NCI-H2081 (cell line): ENCODE measurements around the gene CRHR1.
A peak's percentile ranks its signal among the peaks of the same experiment; 100 is the strongest.

Experiments
- DNase-seq, 2 experiments: peaks; one replicate each; lab custom pipeline; 2025; lab: John Stamatoyannopoulos, UW

Gene CRHR1

DNA sequence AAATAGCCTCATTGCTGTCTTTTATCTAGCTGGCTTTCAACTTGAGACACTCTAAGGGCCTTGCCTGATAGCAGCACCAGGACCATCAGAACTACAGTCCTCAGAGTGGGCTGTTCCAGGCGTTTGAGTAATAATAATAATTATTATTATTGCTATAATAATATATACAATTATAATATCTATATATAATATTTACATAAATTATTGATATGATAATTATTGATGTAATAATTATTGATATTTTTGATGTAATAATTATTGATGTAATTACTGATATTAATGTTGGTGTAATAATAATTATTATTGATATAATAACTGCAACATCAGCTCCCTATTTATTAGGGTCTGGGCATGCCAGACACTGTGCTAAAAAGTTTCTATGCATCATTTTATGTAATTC, 25.6 kb upstream of the CRHR1 start:
- no peak for DNase-seq

DNA sequence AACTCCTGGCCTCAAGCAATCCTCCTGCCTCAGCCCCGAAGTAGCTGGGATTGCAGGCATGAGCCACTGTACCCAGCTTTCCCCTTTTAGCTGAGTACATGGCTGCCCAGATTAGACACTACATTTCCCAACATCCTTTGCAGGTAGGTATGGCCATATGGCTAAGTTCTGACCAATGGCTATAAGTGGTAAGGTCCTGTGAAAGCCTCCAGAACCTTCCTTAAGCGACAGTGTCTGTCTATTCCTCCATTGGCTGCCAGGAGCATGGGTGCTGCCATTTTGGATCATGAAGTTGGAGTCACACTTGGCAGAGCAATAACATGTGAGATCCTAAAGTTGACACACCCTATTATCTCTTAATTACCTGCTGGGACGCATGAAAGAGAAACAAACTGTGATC, 24.4 kb upstream of the CRHR1 start:
- DNase-seq = no peak

DNA sequence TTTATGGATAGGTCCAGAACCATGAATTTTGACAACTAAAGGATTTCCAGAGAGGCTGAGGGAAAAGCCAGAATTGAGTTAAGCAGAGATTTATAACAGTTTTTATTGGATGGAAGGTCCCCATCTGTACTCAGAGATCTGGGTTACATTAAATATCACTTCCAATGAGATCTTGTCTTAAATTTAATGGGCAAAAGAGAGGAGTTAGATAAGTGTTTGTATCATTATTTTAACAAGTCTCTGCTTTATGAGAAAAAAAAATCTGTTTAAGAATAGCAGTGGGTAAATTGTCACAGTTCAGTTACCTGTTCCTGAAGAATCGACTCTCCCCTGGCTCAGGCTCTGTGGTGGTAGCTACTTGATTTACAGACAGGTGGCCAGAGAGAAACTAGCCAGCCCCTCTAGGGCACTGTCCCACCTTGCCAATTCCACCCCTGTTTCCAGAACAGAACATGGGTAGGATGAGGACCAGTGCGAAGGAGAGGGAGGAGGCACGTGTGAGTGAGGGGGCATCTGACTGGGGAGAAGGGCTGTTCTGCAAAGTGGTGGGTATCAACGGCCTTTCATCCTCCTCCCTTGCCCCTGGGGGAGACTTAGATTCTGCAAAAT, 22.1 kb upstream of the CRHR1 start:
- no peak for DNase-seq

DNA sequence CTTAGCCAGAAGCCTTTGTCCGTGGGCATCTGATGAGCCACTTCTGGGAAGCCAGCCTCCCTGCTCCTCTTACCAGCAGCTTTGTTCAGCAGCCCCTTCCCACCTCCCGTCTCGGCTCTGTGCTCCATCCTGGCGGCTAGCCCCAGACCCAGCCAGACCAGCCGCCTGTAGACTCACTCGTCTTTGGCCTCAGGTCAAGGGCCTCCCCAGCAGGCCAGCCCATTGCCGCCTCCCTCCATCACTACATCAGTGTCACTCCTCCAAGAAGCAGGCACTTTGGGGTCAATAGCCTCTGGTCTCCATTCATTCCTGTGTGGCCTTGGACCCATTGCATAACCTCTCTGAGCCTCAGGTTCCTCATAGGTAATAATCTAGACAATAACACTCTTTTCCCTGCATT, 20.9 kb upstream of the CRHR1 start:
- no peak for DNase-seq

DNA sequence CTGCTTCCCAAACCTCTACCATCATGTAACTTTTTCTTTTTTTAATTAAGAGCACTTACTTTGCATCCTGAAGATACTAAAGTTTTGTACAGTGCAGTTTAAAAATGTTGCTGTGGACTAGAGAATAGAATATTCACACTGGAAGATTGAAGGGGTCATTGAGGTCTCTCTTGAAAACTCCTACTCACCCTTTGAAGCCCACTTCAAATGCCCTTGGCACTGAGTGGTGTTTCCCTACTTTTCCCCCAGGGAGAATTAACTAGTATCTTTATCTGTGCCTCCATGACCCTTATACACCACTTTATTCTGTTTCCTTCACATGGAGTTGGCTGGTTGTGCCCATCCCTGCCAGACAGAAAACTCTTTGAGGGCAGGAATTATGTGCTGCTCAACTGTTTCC, 19.6 kb upstream of the CRHR1 start:
- no peak for DNase-seq

DNA sequence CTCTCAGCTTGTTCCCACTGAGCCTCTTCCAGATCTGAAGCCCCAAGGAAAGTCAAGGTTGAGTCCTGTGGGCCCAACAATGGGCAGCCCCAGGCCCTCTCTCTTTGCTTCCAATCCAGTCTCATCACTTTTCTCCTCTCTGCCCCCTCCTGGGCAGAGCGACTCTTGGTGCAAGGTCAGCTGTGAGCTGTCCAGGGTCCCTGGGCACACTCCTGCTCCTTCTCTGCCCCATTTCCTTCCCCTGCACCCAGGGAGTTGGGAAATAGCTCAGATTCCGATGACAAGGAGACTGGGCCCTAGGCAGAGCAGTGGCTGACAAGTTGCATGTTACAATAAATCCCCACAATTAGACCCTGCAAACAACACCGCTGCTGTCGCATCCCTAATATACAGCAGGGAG, 16.1 kb upstream of the CRHR1 start:
- no peak for DNase-seq

DNA sequence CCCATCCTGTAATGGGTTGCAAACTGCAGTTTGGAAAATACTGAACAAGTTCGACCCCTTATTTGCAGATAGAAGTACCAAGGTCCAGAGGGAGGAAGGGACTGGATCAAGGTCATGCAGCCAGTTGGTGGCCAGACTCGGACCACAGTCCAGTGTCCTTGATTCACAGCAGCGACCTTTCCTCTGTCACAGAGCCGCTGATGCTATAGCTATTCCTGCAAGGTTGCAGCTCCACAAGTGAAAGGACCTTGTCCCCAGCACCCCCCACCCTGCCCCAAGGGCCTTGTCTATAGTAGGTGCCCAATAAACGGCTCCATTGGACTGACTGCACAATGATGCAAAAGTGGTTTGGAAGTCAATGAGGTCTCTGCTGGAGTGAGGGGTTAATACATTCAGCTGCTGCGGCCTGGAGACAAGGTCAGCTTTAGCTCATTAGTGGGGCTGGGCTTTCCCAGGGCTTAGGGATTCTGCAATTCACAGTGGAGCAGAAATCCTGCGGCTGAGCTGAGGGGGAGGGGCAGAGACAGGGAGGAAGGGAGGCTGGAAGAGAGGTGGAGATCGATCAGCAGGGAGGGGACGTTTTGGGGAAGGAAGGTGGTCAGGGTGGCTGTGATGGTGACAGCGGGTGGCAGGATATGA, 13.4 kb upstream of the CRHR1 start:
- DNase-seq = no peak

DNA sequence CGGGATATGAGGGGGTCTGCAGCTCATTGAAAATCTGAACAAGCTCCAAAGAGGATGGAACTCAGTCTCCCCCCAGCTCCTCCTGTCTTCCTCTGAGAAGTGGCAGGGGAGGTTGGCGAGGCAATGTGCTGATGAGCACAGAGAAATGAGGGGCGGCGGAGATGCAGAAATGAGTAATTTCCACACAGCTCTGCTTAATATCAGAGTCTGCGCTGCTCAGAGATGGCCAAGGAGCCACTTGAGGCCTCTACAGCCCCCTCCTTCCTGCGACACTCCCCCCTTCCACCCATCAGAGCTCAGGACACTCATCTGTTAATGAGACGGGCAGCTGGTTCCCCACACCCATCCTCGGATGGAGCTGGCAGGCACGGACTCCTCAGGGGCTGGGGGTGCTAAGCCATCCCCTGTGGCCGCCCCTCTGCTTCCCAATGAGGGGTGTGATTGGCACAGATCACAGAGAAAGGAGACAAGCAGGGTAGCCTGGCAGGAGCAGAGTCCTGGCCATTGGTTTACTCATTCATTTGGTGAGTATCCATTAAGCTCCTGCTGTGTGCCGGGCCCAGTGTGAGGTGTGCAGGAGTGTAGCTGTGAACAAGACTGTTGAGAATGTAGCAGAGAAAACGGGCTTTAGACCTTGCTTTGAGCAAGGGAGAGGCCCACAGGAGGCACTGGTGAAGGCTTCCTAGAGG, 12.7 kb upstream of the CRHR1 start:
- DNase-seq = no peak

DNA sequence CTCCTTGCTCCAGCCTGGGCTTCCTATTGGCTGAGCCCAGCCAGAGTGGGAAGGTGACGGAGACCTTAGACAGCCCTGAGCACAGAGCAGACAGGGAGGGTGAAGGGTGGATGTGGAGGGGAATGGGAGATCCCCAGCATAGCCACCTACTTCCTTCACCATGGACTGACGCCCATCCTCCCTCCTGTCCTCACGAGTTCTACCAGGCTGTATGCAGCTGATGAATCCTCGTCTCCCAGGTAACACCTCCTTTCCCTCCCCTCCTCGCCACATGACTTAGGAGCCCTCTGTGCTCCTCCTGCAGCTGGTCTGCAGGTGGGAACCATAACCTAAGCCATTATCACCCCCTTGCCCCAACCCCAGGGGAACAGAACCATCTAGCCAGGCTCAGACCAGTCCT, 9.0 kb upstream of the CRHR1 start:
- DNase-seq = peak; percentile 66 to 79

DNA sequence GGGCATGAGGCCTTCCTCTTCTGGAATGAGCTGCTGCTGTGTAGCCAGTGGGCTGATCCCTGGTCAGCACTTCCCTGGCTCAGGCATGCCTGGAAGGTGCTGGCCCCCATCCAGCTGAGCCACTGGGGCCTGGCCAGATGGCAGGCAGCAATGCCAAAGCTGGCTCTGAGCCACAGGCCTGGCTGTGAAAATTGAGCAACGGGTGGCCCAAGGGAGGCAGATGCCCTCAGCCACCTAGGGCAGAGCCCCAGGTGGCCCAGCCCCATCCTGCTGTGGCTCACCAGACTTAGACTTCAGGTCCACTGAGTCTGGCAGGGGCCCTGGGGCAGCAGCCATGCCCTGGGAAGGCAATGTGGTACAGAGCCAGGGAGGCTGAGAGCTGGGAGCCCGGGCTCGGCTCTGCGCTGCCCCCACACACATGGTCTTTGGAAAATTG, 8.5 kb upstream of the CRHR1 start:
- DNase-seq = peak; percentile 74 to 84

DNA sequence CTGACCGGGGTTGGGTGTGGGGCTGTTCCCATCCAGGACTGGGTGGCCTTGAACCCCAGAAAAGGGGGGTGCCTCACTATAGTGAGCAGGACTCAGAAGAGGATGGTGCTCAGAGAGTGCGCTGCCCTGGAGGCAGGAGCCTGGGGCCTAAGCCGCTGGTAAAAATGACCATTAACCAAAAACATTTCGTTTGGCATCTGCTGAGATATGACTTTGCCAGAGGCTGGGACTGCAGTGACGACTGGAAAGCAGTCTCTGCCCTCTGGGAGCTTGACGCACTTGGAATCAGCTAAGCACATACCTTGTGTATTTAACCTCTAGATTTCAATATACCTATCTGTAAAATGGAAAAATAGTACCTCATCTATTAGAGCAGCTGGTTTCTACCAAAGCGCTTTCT, 7.2 kb upstream of the CRHR1 start:
- DNase-seq = no peak

DNA sequence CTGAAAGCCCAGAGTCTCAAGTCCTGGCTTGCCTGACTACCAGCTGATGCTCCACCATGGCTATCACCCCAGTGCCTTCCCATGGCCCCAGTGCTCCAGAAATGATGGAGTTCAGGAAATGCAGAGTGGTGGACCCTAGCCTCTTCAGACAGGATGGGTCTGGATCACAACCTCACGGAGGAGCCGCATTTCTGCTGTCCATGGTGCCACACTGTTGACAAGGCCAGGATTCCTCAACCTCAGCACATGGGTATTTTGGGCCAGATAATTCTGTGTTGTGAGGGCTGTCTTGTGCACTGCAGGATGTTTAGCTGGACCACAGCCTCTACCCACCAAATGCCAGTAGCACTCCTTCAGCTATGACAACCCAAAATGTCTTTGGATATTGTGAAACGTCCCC, 6.7 kb upstream of the CRHR1 start:
- DNase-seq = no peak

DNA sequence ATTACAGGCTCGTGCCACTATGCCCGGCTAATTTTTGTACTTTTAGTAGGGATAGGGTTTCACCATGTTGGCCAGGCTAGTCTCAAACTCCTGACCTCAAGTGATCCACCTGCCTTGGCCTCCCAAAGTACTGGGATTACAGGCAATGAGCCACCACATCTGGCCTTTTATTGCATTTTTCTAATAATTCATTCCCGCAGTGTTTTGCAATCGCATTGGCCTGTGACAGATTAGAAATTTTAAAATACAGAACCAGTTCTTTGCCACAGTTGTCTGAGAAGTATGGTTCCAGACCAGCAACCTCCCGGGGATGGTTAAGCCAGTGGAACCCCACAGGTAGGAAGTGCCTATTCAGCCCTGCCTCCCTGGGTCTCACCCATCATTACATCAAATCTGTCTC, 3.2 kb upstream of the CRHR1 start:
- DNase-seq = no peak

DNA sequence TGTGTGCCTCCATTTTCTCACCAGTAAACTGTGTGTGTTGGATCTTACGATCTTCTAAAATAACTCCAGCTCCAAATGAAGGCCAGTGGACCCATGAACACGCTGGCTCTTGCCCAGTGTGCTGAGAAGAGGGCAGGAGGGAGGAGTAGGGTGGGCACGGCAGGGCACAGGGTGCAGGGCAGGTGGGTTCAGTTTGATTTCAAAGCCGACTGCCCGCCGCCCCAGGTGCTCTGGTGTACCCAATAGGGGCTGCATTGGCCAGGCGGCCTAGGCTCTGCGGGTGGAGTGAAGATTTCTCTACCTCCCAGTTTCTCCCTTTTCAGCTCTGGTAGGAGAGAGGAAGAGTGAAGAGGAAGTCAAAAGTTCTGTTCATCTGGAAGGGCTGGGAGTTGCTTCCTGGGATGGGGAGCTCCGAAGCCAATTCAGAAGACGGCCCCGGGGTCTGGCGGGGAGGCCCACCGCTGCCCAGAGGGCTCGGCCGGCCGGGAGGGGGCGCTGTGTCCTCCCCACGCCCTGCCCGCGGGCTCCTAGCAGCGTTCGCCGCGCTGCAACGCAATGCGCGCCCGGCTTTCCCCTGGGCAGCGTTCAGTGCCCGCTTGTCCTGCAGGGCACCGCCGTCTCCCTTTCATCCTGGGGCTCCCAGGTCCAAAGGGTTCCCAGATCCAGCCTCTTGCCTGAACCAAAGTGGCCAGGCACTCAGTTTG, 1.1 kb upstream of the CRHR1 start:
- DNase-seq = peak; percentile 23 to 29

DNA sequence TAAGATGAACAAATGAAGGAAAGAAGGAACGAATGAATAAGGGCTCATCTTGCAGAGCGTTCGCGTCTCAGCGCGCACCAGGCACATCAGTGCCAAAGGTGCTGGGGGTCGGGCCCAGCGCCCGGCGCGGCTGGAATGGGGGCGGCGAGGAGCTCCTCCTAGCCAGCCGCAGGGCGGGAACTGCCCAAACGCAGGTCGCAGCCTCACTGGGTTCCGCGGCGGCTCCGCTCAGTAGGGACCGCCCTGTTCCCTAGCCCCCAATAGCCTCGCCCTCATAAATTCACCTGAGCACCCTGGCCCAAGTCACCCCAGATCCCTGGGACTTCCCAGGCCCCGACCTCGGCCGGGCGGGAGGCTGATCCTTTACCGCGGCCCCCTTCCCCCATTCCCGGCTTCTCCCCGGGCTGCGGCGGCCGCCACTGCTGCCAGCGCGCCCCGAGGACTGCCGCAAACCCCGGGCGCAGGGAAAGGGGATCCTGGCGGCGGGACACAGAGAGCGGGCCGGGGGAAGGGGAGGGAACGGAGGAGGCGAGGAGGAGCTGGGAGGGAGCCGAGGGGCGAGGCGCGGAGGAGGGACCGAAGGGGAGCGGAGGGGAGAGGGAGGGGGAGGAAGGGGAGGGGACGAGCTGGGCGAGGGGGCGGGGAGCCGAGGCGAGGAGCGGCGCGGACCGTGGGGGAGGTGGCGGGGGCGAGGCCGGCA, 377 bp upstream of the CRHR1 start:
- peak in 1 of 2 experiments; percentile 30 for DNase-seq

DNA sequence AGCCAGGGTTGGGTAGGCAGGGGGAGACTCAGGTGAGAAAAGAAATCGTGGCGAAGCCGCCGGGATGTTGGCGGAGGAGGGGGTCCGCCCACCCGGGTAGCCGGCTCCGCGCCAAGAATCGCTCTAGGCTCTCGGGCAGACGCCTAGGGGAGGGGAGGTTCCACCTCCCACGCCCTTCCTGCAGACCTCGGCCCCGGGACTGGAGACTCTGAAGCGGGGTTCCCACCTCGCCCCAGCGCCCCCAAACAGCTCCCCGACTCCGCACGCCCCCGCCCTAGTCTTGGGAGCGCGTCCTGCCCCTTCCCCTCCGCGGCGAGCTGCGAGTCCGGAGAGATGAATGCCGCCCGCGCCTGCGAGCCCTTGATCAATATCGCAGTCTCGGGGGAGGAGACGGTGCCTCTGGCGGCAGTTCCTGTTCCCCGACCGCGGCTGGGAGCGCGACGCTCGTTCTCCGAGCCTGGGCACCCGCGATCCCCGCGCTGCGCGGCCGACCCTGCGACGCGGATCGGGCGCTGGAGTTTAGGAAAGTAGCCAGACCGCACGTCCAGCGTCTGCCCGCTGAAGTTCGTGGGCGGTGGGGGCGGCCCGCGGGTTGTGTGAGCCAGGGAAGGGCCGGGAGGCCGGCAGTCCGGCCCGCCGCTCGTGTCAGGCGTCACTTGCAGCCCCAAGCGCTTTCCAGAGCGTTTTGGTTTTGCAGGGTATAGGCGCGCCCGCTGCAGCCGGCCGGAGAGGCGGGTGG, 790 bp downstream of the CRHR1 start:
- peak in 1 of 2 experiments; percentile 43 for DNase-seq

DNA sequence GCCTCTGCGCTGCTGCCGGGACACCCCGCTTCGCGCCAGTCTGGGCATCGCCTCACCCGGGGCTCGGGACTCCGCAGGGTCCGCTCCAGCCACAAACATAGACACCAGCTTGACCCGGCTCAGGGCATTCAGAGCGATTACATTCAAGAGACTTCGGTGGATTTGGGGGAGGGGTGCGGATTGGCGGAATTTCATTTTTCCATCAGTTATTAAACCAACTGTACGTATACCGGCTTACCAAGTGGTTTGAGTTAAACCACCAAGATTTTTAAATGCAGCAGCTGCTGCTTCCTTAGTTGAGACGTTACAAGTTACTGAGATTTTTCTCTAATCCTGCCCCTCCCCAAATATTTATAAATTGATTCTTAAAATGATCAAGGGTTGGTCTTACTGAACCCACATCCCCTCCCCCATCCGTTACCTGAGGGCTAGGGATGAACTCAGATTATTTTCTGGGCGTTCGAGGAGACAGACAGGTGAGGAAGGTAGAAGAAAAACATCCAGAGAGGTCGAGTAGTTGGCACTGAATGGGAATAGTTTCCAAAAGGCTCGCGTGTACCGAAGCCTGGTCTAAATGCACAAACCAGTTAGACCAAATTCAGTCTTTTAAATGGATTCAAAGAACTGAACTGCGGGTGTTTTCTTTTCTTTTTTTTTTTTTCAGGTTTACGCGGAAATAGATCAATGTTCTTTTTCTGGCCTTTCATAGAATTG, 1.5 kb downstream of the CRHR1 start:
- no peak for DNase-seq

DNA sequence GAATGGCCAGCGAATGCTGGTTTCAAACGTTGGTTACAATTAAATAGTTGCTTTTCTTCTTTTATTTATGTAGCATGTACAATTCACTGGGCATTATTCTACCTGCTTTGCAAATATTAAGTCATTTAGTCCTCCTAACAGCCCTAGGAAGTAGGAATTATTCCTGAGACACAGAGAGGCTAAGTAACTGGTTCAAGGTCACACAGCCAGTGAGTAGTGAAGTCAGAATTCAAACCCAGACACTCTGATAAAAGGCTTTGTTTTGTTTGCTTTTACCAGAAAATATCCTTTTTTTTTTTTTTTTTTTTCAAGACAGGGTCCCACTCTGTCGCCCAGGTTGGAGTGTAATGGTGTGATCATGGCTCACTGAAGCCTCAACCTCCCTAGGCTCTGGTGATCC, 2.2 kb downstream of the CRHR1 start:
- no peak for DNase-seq

DNA sequence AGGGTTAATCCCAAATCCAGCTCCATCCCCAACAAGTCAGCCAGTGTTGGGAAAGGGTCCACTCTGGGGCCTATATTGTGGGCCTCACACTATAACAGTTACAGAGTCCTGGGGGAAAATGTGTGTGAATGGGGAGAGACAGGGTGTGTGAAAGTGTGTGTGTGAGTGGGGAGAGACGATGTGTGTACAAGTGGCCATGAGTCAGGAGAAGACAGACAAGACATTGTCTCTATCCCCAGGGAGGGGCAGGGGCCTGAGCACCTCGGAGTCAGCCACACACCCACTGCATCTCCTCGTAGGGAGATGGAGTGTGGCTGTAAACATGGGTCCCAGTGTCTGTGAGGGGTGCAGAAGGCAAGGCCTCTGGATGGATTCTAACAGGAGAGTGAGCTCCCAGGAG, 2.9 kb downstream of the CRHR1 start:
- no peak for DNase-seq

DNA sequence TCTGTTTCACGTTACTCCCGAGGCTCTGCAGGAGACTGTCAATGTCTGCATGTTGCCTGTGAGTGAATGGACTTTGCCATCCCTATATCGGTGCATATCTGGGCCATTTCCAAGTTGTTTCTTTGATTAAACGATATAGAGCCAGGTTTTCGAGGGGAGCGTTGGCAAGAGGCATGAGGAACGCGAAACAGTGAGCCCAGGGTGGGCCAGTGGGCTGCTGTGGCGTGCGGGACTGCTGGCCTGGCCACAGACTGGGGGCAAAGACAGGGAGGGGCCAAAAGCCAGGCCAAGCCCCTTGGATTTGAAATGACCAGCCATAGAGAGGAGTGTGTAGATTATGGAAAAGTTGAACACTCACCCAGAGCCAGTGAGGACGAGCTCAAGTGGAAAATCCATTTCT, 3.5 kb downstream of the CRHR1 start:
- DNase-seq = no peak

DNA sequence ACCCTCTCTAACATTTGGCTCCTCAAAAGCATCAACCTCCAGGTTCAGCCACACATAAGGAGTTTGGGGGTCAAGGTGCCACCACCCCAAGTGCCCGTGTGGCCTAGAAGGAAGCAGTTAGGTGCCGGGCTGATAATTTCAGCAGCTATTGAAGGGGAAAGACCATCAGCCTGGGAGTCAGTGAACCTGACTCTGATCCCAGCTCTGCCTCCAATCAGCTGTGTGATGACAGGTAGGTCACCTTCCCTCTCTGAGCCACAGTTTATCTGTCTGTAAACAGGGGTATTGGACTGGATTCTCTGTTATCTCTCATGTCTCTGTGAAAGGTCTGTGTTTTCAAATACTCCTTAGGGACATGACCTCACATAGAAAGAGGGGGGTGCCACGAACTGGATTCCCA, 3.9 kb downstream of the CRHR1 start:
- no peak for DNase-seq
